Brain microvascular endothelial cell (primary cell): ENCODE results near the gene ANK3.

Source experiments
- DNase-seq: peaks from one replicate; pipeline ENCODE4 v3.0.0-alpha.2; 2020
- H3K27ac ChIP-seq: fragments of 250-450 bp; sonication (Bioruptor Pico); 2 replicates; pipeline ENCODE4 v1.5.1; 2020; ENCODE audit warnings: mild to moderate bottlenecking, moderate library complexity
- H3K27me3 ChIP-seq: fragments of 250-450 bp; sonication (Bioruptor Pico); replicated peaks from 2 replicates; pipeline ENCODE4 v1.5.1; 2020; ENCODE audit warnings: mild to moderate bottlenecking
- H3K36me3 ChIP-seq: fragments of 250-450 bp; sonication (Bioruptor Pico); replicated peaks from 2 replicates; pipeline ENCODE4 v1.5.1; 2020; ENCODE audit warnings: mild to moderate bottlenecking
- H3K4me3 ChIP-seq: 2 replicates; pipeline ENCODE4 v1.5.1; 2011; ENCODE audit warnings: low read depth, mild to moderate bottlenecking, control low read depth, low read length, moderate library complexity
- in situ Hi-C: cut with HindIII; loops from 2 replicates; pipeline ENCODE4 v1.10.0; 2017; ENCODE audit warnings: low sequenced_read_pairs, low pct_ligation_motif_present
- TF ChIP-seq, protein P1 (sequence below): IDR thresholded peaks from 2 replicates; pipeline ENCODE4 v1.5.1; 2011; ENCODE audit warnings: low read depth, mild to moderate bottlenecking, moderate library complexity, low read length, control low read depth, inconsistent platforms; ENCODE audit errors: missing control alignments

The ANK3 gene

DNA sequence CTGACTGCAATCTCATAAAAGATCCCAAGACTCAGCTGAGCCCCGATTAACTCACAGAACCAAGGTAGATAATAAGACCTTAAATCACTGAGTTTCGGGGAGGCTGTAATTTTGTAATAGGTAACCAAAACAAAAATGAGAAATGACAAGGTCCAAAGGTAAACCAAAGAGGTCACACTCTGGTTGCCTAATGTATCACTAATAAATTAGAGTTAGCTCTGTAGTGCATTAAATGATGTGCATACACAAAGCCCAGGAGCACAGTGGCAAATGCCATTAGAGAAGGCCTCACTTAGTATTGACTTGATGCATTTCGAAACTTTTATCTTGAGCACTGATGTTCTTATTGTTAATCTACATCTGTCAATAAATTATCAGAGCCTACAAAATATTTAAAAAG is 245.6 kb downstream of the ANK3 start:
- Histone ChIP-seq H3K4me3 (no peak overlapping the region), H3K27me3 (no peaks in the 10 kb centered on the region), H3K27ac (no peak overlapping the region), H3K36me3 (no peaks in the 10 kb centered on the region)
- TF ChIP-seq, protein P1, sequence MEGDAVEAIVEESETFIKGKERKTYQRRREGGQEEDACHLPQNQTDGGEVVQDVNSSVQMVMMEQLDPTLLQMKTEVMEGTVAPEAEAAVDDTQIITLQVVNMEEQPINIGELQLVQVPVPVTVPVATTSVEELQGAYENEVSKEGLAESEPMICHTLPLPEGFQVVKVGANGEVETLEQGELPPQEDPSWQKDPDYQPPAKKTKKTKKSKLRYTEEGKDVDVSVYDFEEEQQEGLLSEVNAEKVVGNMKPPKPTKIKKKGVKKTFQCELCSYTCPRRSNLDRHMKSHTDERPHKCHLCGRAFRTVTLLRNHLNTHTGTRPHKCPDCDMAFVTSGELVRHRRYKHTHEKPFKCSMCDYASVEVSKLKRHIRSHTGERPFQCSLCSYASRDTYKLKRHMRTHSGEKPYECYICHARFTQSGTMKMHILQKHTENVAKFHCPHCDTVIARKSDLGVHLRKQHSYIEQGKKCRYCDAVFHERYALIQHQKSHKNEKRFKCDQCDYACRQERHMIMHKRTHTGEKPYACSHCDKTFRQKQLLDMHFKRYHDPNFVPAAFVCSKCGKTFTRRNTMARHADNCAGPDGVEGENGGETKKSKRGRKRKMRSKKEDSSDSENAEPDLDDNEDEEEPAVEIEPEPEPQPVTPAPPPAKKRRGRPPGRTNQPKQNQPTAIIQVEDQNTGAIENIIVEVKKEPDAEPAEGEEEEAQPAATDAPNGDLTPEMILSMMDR = no peak
- no peak for DNase-seq
- in situ Hi-C loops = no loop called here

DNA sequence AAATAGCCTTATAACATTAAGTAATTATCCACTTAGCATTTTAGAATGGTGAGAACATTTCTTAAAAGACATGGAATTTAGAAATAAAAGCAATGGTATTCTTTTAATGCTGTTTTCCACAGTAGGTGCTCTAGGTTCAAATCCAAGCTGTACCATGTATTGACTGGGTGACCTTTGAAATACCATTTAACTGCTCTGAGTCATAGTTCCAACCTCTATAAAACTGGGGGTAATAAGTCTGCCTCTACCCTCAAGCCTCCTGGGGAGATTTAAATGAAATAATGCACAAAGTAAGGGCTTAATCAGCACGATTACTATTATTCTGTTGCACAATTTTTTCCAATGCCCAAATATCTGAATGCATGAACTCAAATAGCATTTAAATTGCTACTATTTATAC is 246.9 kb downstream of the ANK3 start:
- Histone ChIP-seq H3K27me3 (no peaks in the 10 kb centered on the region), H3K27ac (no peak overlapping the region), H3K36me3 (no peaks in the 10 kb centered on the region), H3K4me3 (no peak overlapping the region)
- in situ Hi-C loops = no loop called here
- no peak for DNase-seq
- TF ChIP-seq, protein P1 = no peak

DNA sequence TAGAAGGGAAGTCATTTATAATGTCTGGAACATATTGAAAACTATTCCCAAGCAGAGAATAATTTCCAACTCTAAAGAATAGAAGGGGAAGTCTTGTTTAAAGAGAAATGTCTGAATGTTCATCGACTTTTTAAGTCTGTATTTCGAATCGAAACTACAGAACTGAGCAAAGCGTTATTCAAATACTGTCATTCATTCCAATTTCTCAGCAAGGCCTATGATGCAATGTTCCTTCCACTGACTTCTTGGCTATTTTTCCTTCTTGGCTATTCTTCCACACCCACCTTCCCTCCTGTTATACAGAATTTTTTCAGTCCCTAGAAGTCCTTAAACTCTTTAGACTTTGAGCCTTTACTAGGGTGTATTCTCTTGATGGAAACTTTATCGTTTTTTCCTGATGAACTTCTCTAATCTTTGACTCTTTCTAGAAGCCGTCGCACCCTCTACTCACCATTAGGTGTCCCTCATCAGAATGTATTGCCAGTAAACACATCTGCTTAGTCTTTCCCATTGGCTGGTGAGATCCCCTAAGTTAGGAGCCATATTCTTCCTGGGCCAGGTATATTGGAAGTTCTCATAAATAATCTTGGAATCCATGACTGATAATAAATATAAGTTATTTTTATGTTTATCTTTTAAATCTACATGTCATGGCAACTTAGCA is 247.6 kb downstream of the ANK3 start:
- Histone ChIP-seq H3K36me3 (no peaks in the 10 kb centered on the region), H3K27ac (no peak overlapping the region), H3K4me3 (no peak overlapping the region), H3K27me3 (no peaks in the 10 kb centered on the region)
- TF ChIP-seq, protein P1 = peak; percentile 13
- in situ Hi-C loops = no loop called here
- DNase-seq = no peak

DNA sequence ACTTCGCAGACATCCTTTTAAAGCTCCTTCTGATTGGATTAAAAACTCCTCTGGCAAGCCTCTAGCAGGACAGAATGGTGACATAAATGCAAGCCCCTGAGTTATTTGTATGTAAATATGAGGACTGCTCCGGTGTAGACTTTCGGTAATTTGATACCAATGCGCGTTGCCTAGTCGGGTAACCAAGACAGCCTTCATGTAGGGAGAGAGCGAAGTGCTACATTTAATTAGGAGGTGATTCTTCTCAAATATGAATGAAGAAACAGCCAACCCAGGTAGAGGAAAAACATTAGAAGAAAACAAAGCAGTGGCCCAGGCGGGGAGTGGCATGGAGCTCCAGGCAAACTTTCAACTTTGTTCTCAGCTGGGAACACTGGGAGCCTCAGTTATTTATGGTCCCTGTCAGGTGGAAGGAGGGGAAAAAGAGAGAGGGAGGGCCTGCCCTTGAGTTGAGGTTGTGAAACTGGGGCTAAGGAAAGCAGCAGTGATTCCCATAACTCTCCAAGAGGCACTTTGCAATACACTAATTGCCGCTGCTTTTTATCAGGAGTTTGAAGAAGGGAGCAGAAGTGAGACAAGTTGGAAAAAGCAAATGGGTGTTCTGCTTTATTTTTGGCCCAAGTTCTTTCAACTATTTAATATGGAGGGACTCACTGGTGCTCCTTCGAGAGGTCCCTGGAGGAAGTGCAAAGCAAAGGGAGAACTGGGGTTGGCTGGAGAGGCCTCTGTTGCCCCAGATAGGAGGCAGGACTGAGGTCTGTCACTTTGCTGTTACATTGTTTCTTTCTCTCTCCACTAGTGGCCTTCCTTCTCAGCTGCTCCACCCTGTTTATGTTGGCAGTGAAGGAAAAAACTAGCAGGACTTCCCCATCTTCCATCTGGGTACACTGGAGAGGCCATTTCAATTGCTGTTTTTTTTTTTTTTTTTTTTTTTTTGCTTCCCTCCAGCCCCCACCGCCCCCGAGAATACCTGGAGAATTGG is 248.7 kb downstream of the ANK3 start:
- TF ChIP-seq, protein P1 = no peak
- H3K27me3 ChIP-seq = no peaks in the 10 kb centered on the region
- no peak for DNase-seq
- H3K27ac ChIP-seq = no peak overlapping the region
- H3K4me3 ChIP-seq = no peak overlapping the region
- in situ Hi-C loops = no loop called here
- H3K36me3 ChIP-seq = no peaks in the 10 kb centered on the region

DNA sequence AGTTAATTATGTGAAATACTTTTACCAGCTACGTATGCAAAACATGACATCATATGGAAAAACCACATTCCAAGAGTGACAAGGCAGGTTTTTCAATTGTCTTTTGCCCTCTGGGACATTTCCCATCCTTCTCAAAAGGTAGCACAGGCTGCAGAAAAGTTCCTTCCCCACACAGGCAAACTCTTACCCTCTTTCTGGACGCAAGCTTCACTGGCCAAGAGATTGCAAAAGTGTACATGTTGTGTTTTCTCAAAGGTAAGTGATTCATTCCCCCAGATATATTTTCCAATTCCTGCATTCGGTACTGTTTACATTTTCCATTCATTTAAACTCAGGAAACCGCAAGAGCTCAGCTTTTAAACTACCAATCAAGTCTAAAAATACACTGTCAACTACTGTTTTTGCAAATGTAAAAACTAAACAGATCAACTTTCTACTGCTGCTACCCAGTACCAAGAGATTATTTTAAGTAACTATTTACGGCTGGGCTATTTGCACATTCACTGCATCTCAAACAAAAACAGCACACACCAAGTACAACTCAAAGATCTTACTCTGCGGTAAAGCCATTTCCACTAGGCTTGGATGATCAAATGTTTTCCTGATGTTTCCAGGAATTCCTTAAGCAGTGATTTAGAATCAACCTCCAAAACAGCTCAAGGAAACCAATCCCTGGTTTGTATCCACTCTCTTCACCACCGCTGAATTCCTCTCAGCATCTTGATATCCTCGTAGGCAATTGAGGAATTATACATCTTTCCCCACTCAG is 249.7 kb downstream of the ANK3 start:
- DNase-seq = peak; percentile 10
- H3K4me3 ChIP-seq = peak overlapping the region; percentile 13
- no peaks in the 10 kb centered on the region for H3K36me3 ChIP-seq
- peak overlapping the region; percentile 19 for H3K27ac ChIP-seq
- in situ Hi-C loops = no loop called here
- H3K27me3 ChIP-seq = no peaks in the 10 kb centered on the region
- TF ChIP-seq, protein P1 = no peak
